Measurements from ENCODE around the gene PLA2G1B. TPM values are rescaled to one million over a fixed set of nuclear protein-coding genes. Genes with fewer than 3 reads are reported as not detected.
A peak's percentile ranks its signal among the peaks of the same experiment; 100 is the strongest.

PLA2G1B gene
- total RNA-seq = 10 to 100 TPM in 1 of 9 donors, 1 to 10 TPM in 7, not detected in 1; 1.3 to 17.2 (median 4.9) TPM
- 10 to 100 TPM in 1 of 3 donors, 1 to 10 TPM in 2; 4.0 to 18.7 (median 4.9) TPM for polyA plus RNA-seq
- long read RNA-seq, donor 1, transcript PLA2G1B-201 (4 exons, 565 nt) = major isoform, 5 of 6 reads
- long read RNA-seq, donor 1, partial matches to known transcripts = 0 of 6 reads
- long read RNA-seq, donor 1, other reads (novel, unspliced or antisense) = 0 of 6 reads
- long read RNA-seq, donor 2, partial matches to known transcripts = 0 of 3 reads
- long read RNA-seq, donor 2, other reads (novel, unspliced or antisense) = 0 of 3 reads
- long read RNA-seq, donor 3, partial matches to known transcripts = 0 of 1 reads
- long read RNA-seq, donor 3, other reads (novel, unspliced or antisense) = 0 of 1 reads
- long read RNA-seq, donor 4, partial matches to known transcripts = 0 of 3 reads
- long read RNA-seq, donor 4, other reads (novel, unspliced or antisense) = 1 of 3 reads
- long read RNA-seq, donor 5, transcript PLA2G1B-201 (4 exons, 565 nt) = major isoform, 6 of 6 reads
- long read RNA-seq, donor 5, partial matches to known transcripts = 0 of 6 reads
- long read RNA-seq, donor 5, other reads (novel, unspliced or antisense) = 0 of 6 reads
- long read RNA-seq, donor 6, partial matches to known transcripts = 0 of 3 reads
- long read RNA-seq, donor 6, other reads (novel, unspliced or antisense) = 0 of 3 reads
- long read RNA-seq, donor 7, partial matches to known transcripts = 0 of 5 reads
- long read RNA-seq, donor 7, other reads (novel, unspliced or antisense) = 0 of 5 reads
- long read RNA-seq, donor 8, transcript PLA2G1B-201 (4 exons, 565 nt) = major isoform, 8 of 10 reads
- long read RNA-seq, donor 8, partial matches to known transcripts = 0 of 10 reads
- long read RNA-seq, donor 8, other reads (novel, unspliced or antisense) = 0 of 10 reads
- long read RNA-seq, donor 9, partial matches to known transcripts = 0 of 2 reads
- long read RNA-seq, donor 9, other reads (novel, unspliced or antisense) = 0 of 2 reads
- long read RNA-seq, donor 10, partial matches to known transcripts = 0 of 2 reads
- long read RNA-seq, donor 10, other reads (novel, unspliced or antisense) = 0 of 2 reads

GRCh38 chr12:120327593-120327992 lies at the start of gene PLA2G1B:
Gene PLA2G1B (minus strand): TSS chr12:120327779. CDS start chr12:120327753, 26 bp downstream.
- WGBS, 4 donors = 46 to 62% (median 60%) methylated on average over 4 to 5 of the region's 5 CpGs
- no peak for TF ChIP-seq POLR2A (IDR thresholded peaks at IDR 0.05)
- TF ChIP-seq CTCF (IDR thresholded peaks at IDR 0.05) = no peak
- intact Hi-C loops (cut with DNase I) = no loop called here
- H3K4me3 ChIP-seq = no peak within 1 kb of the TSS
- no peaks in the 10 kb centered on the region for H3K36me3 ChIP-seq (replicated peaks in 1 of 2)
- DNase-seq = peak; percentile 46 to 77 (median 56)
- H3K9me3 ChIP-seq (replicated peaks in 1 of 3) = no peaks in the 10 kb centered on the region
- peaks cover 8 to 16% of the 10 kb centered on the region in 2 donors for H3K4me1 ChIP-seq (replicated peaks in 1 of 2)
- H3K27ac ChIP-seq = peak within 1 kb of the TSS in 3 of 5 donors; percentile 31 to 45 (median 32)
- no peaks in the 10 kb centered on the region for H3K27me3 ChIP-seq

GRCh38 chr12:120376934-120377572 lies 49.5 kb upstream of the PLA2G1B start:
- WGBS, 4 donors = 21 to 32% (median 28%) methylated on average over 5 of the region's 5 CpGs
- Histone ChIP-seq H3K9me3 (replicated peaks in 1 of 3) (no peaks in the 10 kb centered on the region), H3K4me1 (replicated peaks in 1 of 2) (peaks cover 5 to 22% of the 10 kb centered on the region in 2 donors), H3K27me3 (no peaks in the 10 kb centered on the region), H3K4me3 (no peak overlapping the region), H3K36me3 (replicated peaks in 1 of 2) (no peaks in the 10 kb centered on the region), H3K27ac (peak overlapping the region in 2 of 5 donors; percentile 20 to 64)
- no peak for DNase-seq
- intact Hi-C loops (cut with DNase I) = no loop called here
- TF ChIP-seq POLR2A (IDR thresholded peaks at IDR 0.05) (no peak), CTCF (IDR thresholded peaks at IDR 0.05) (no peak)

DNA sequence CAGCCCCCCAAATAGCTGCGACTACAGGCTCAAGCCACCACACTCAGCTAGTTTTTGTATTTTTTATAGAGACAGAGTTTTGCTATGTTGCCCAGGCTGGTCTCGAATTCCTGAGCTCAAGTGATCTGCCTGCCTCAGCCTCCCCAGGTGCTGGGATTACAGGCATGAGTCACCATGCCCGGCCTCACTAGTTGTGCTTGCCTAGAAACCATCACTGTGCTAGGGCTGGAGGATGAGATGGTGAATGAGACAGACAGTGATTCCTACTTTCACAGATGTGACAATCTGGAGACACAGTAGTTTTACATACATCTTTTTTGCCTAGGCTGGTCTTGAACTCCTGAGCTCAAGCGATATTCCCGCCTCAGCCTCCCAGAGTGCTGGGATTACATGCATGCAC lies 48.8 kb upstream of the PLA2G1B start:
- Histone ChIP-seq H3K4me1 (replicated peaks in 1 of 2) (peaks cover 3 to 17% of the 10 kb centered on the region in 2 donors), H3K4me3 (no peak overlapping the region), H3K9me3 (replicated peaks in 1 of 3) (no peaks in the 10 kb centered on the region), H3K27me3 (no peaks in the 10 kb centered on the region), H3K36me3 (replicated peaks in 1 of 2) (no peaks in the 10 kb centered on the region), H3K27ac (peak overlapping the region in 1 of 5 donors; percentile 20)
- no peak for TF ChIP-seq POLR2A (IDR thresholded peaks at IDR 0.05)
- TF ChIP-seq CTCF (IDR thresholded peaks at IDR 0.05) = no peak
- intact Hi-C loops (cut with DNase I) = no loop called here
- no peak for DNase-seq
- 69 to 75% (median 71%) methylated on average over 5 of the region's 5 CpGs for WGBS, 4 donors

Measured in adrenal gland (tissue), 19 donors.